HG02763 (cell line): ENCODE data around the gene SMIM12.

ENCODE experiments used
- ATAC-seq: cut with Tn5 transposase; IDR thresholded peaks from one replicate; pipeline ENCODE4 v1.9.1; 2021; ENCODE audit warnings: mild to moderate bottlenecking, moderate library complexity; ENCODE audit not compliant: unreplicated experiment

Gene SMIM12

DNA sequence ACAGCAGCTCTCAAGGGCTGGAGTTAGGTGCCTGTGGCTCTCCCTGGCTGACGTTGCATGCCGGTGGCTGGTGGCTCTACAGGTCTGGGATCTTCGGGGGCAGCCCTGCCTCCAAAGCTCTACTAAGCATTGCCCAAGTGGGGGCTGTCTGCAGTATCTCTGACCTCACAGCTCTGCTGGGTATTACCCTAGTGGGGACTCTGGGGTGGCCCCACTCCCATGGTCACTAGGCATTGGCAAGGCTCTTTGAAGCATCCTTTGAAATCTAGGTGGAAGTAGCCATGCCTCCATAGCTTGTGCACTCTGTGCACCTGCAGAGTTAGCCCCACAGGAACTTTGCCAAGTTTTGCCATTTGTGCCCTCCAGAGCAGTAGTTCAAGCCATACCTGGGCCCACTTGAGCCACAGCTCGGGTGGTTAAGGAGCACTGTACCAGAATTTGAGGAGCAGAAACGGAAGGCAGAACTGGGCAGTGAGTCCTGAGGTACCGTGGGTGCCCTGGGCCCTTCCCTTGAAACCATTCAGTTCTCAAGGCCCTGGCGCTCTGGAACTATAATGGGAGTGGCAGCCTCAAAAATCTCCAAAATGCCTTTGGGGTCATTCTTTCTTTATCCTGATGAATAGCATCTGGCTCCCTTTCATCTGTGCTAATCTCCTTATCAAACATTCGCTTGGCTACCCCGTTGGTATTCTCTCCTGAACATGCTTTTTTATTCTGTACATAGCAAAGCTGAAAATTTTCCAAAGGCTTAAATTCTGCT is 51.3 kb downstream of the SMIM12 start:
- ATAC-seq, result no peak

DNA sequence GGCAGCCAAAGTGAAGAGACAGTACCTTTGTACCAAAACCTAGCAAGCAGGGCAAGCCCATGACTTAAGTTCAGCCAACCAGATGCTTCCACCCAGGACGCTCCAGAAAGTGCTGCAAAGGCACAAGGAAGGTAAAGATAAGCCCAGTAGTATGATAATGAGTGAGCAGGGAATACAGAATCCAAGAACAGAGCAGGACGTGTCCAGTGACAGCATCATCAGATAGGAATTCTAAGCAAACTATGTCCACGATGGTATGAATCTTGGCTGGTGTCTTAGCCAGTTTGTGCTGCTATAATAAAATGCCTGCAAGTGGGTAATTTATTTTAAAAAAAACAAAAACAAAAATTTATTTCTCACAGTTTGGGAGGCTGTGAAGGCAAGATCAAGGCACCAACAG is 53.2 kb downstream of the SMIM12 start:
- no peak for ATAC-seq

DNA sequence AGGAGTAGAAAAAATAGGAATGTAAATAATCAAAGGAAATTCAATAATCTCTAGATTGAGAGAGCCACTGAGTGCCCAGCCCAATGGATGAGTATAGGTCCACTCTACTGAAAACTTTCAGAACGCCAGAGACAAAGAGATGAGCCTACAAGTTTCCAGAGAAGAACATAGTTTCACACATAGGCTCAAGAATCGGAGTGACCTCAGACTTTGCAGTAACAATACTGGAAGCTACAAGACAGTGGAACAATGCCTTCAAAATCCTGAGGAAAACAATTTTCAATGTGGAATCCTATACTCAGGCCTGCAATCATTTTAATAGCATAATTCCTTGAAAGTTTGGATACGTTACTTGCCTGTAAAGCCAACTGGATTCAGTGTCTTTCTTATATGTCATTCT is 55.8 kb downstream of the SMIM12 start:
- ATAC-seq, result no peak
